ENCODE measurements around the gene CWF19L1. TPM values are rescaled to one million over a fixed set of nuclear protein-coding genes. Genes with fewer than 3 reads are reported as not detected.
"Not testable (repeated sequence)": the region's sequence is repeated elsewhere in the genome, so short reads cannot be mapped to it uniquely, and the experiment has no call there.

The CWF19L1 gene
- total RNA-seq, 5 donors from 2014 or later (not counting 1 experiment from before 2014, with no cell fraction given), result 37.2 to 43.9 (median 39.2) TPM

GRCh38 chr10:100289641-100290040 lies 22.2 kb upstream of the CWF19L1 start:
- Mint-ChIP-seq H3K4me3 (no peak overlapping the region), H3K4me1 (peaks cover 24 to 27% (median 26%) of the 10 kb centered on the region in 3 donors), H3K9me3 (no peaks in the 10 kb centered on the region), H3K36me3 (no peaks in the 10 kb centered on the region), H3K27ac (no peak overlapping the region), H3K27me3 (peaks cover 13 to 18% of the 10 kb centered on the region in 2 donors)
- peaks cover 5 to 17% of the 10 kb centered on the region in 2 experiments for H3K4me1 ChIP-seq (ENCODE audit: control insufficient read depth in 1 of 2, extremely low read depth in 1 of 2, insufficient read depth in 2 of 2, low read length in 2 of 2)
- ATAC-seq (replicated peaks in 1 of 4) (no peak), DNase-seq (no peak)
- no peak overlapping the region for H3K4me3 ChIP-seq (ENCODE audit: control insufficient read depth in 1 of 2, extremely low read depth in 1 of 2, low read length in 1 of 2)
- H3K27me3 ChIP-seq (replicated peaks in 1 of 2; ENCODE audit: control insufficient read depth in 2 of 2, extremely low read depth in 1 of 2, insufficient read depth in 2 of 2, low read length in 1 of 2), result peaks cover 2 to 17% of the 10 kb centered on the region in 2 experiments
- ChIA-PET POLR2A (no interaction called here), CTCF (no interaction called here)
- WGBS (ENCODE audit: insufficient coverage), result no CpG with 5 or more reads among the region's 2 CpGs
- H3K27ac ChIP-seq (ENCODE audit: low read length), result no peak overlapping the region
- H3K9me3 ChIP-seq, result no peaks in the 10 kb centered on the region
- no peaks in the 10 kb centered on the region for H3K36me3 ChIP-seq (ENCODE audit: control insufficient read depth in 2 of 2, extremely low read depth in 1 of 2, insufficient read depth in 1 of 2, low read length in 1 of 2)

- no peak overlapping the region for H3K27ac ChIP-seq (ENCODE audit: low read length)
- H3K36me3 ChIP-seq (ENCODE audit: control insufficient read depth in 2 of 2, extremely low read depth in 1 of 2, insufficient read depth in 1 of 2, low read length in 1 of 2), result peaks cover 0 to 8% of the 10 kb centered on the region in 2 donors
- ATAC-seq (replicated peaks in 1 of 4) (no peak), DNase-seq (no peak)
- peaks cover 5 to 17% of the 10 kb centered on the region in 2 experiments for H3K4me1 ChIP-seq (ENCODE audit: control insufficient read depth in 1 of 2, extremely low read depth in 1 of 2, insufficient read depth in 2 of 2, low read length in 2 of 2)
- no peaks in the 10 kb centered on the region for H3K36me3 Mint-ChIP-seq
- POLR2A ChIA-PET, result no interaction called here
- no peaks in the 10 kb centered on the region for H3K9me3 Mint-ChIP-seq
- no peak overlapping the region for H3K27ac Mint-ChIP-seq
- CTCF ChIA-PET, result no interaction called here
- 100% methylated on average over 1 of the region's 5 CpGs for WGBS (ENCODE audit: insufficient coverage)
- H3K4me3 Mint-ChIP-seq, result peak overlapping the region in 1 of 3 donors; percentile 100
- H3K4me3 ChIP-seq (ENCODE audit: control insufficient read depth in 1 of 2, extremely low read depth in 1 of 2, low read length in 1 of 2), result no peak overlapping the region
- H3K9me3 ChIP-seq, result no peaks in the 10 kb centered on the region
- peaks cover 2 to 3% of the 10 kb centered on the region in 2 experiments for H3K27me3 ChIP-seq (replicated peaks in 1 of 2; ENCODE audit: control insufficient read depth in 2 of 2, extremely low read depth in 1 of 2, insufficient read depth in 2 of 2, low read length in 1 of 2)
- peaks cover 3 to 6% of the 10 kb centered on the region in 2 donors for H3K27me3 Mint-ChIP-seq
- H3K4me1 Mint-ChIP-seq, result peaks cover 27 to 36% (median 29%) of the 10 kb centered on the region in 3 donors
Measured at GRCh38 chr10:100288196-100288595, 20.8 kb upstream of the CWF19L1 start.

GRCh38 chr10:100287756-100288155 lies 20.3 kb upstream of the CWF19L1 start:
- DNase-seq, result no peak
- Mint-ChIP-seq H3K27ac (peak overlapping the region; percentile 98), H3K9me3 (no peaks in the 10 kb centered on the region), H3K27me3 (peaks cover 3% of the 10 kb centered on the region in 2 donors), H3K4me1 (peaks cover 27 to 36% (median 29%) of the 10 kb centered on the region in 3 donors), H3K4me3 (peak overlapping the region; percentile 99 to 100 (median 99)), H3K36me3 (no peaks in the 10 kb centered on the region)
- ChIA-PET POLR2A (no interaction called here), CTCF (interaction anchor here in 1 of 2 donors (1.1 kb wide), 1 partner anchor 16 kb away, joined by 3 read pairs; no protein-coding TSS in a partner anchor)
- Histone ChIP-seq H3K27me3 (replicated peaks in 1 of 2; ENCODE audit: control insufficient read depth in 2 of 2, extremely low read depth in 1 of 2, insufficient read depth in 2 of 2, low read length in 1 of 2) (peaks cover 0 to under 1% of the 10 kb centered on the region in 2 experiments), H3K9me3 (no peaks in the 10 kb centered on the region), H3K27ac (ENCODE audit: low read length) (no peak overlapping the region), H3K36me3 (ENCODE audit: control insufficient read depth in 2 of 2, extremely low read depth in 1 of 2, insufficient read depth in 1 of 2, low read length in 1 of 2) (peaks cover 0 to 9% of the 10 kb centered on the region in 2 donors), H3K4me3 (ENCODE audit: control insufficient read depth in 1 of 2, extremely low read depth in 1 of 2, low read length in 1 of 2) (no peak overlapping the region), H3K4me1 (ENCODE audit: control insufficient read depth in 1 of 2, extremely low read depth in 1 of 2, insufficient read depth in 2 of 2, low read length in 2 of 2) (peaks cover 5 to 17% of the 10 kb centered on the region in 2 experiments)
- 100% methylated on average over 4 of the region's 6 CpGs for WGBS (ENCODE audit: insufficient coverage)
- ATAC-seq (replicated peaks in 1 of 4), result no peak

- DNase-seq (peak; percentile 49 to 90 (median 75)), ATAC-seq (replicated peaks in 1 of 4) (peak; percentile 90 to 93 (median 92))
- peaks cover 27 to 36% (median 29%) of the 10 kb centered on the region in 3 donors for H3K4me1 Mint-ChIP-seq
- ChIA-PET CTCF (interaction anchor here in 1 of 2 donors (1.1 kb wide), 1 partner anchor 14 kb away, joined by 3 read pairs; no protein-coding TSS in a partner anchor), POLR2A (interaction anchor here (0.5 to 0.7 kb wide), 3 partner anchors 10 to 17 kb away, joined by 3 read pairs; no protein-coding TSS in a partner anchor)
- H3K27ac Mint-ChIP-seq, result peak within 1 kb of the TSS; percentile 98
- Histone ChIP-seq H3K4me3 (ENCODE audit: control insufficient read depth in 1 of 2, extremely low read depth in 1 of 2, low read length in 1 of 2) (peak within 1 kb of the TSS; percentile 90 to 95), H3K27me3 (replicated peaks in 1 of 2; ENCODE audit: control insufficient read depth in 2 of 2, extremely low read depth in 1 of 2, insufficient read depth in 2 of 2, low read length in 1 of 2) (no peaks in the 10 kb centered on the region), H3K4me1 (ENCODE audit: control insufficient read depth in 1 of 2, extremely low read depth in 1 of 2, insufficient read depth in 2 of 2, low read length in 2 of 2) (peaks cover 5 to 17% of the 10 kb centered on the region in 2 experiments), H3K9me3 (no peaks in the 10 kb centered on the region), H3K36me3 (ENCODE audit: control insufficient read depth in 2 of 2, extremely low read depth in 1 of 2, insufficient read depth in 1 of 2, low read length in 1 of 2) (peaks cover 0 to 15% of the 10 kb centered on the region in 2 donors), H3K27ac (ENCODE audit: low read length) (peak within 1 kb of the TSS; percentile 86)
- under 1% methylated on average over 63 of the region's 63 CpGs for WGBS (ENCODE audit: insufficient coverage)
- H3K27me3 Mint-ChIP-seq, result no peaks in the 10 kb centered on the region
- peak within 1 kb of the TSS; percentile 99 to 100 (median 99) for H3K4me3 Mint-ChIP-seq
- no peaks in the 10 kb centered on the region for H3K9me3 Mint-ChIP-seq
- H3K36me3 Mint-ChIP-seq, result no peaks in the 10 kb centered on the region
Measured at GRCh38 chr10:100286051-100287033, 18.9 kb upstream of the CWF19L1 start, which contains the start of gene BLOC1S2. Gene BLOC1S2 (minus strand): TSS chr10:100286680. CDS start chr10:100286659, 21 bp downstream.

- CTCF ChIA-PET; H3K27me3 ChIP-seq (replicated peaks in 1 of 2; ENCODE audit: control insufficient read depth in 2 of 2, extremely low read depth in 1 of 2, insufficient read depth in 2 of 2, low read length in 1 of 2); DNase-seq; H3K9me3 Mint-ChIP-seq; H3K9me3 ChIP-seq; H3K36me3 Mint-ChIP-seq; ATAC-seq (replicated peaks in 1 of 4); H3K27me3 Mint-ChIP-seq; H3K27ac ChIP-seq (ENCODE audit: low read length): not testable (repeated sequence)
- peaks cover 32 to 41% (median 38%) of the 10 kb centered on the region in 3 donors for H3K4me1 Mint-ChIP-seq
- POLR2A ChIA-PET, result interaction anchor here in 1 of 2 donors (0.5 to 0.6 kb wide), 2 partner anchors 10 to 16 kb away, joined by 3 read pairs; no protein-coding TSS in a partner anchor
- H3K4me3 ChIP-seq (ENCODE audit: control insufficient read depth in 1 of 2, extremely low read depth in 1 of 2, low read length in 1 of 2), result peak overlapping the region in 1 of 2 donors; percentile 95
- peaks cover 0 to 24% of the 10 kb centered on the region in 2 donors for H3K36me3 ChIP-seq (ENCODE audit: control insufficient read depth in 2 of 2, extremely low read depth in 1 of 2, insufficient read depth in 1 of 2, low read length in 1 of 2)
- H3K27ac Mint-ChIP-seq, result peak overlapping the region; percentile 98
- H3K4me3 Mint-ChIP-seq, result peak overlapping the region; percentile 99 to 100 (median 99)
- H3K4me1 ChIP-seq (ENCODE audit: control insufficient read depth in 1 of 2, extremely low read depth in 1 of 2, insufficient read depth in 2 of 2, low read length in 2 of 2), result peaks cover 5 to 17% of the 10 kb centered on the region in 2 experiments
- 87% methylated on average over 6 of the region's 12 CpGs for WGBS (ENCODE audit: insufficient coverage)
Measured at GRCh38 chr10:100285326-100285725, 17.9 kb upstream of the CWF19L1 start.

GRCh38 chr10:100282907-100283306 lies 15.5 kb upstream of the CWF19L1 start:
- ChIA-PET POLR2A (no interaction called here), CTCF (no interaction called here)
- Mint-ChIP-seq H3K36me3 (peaks cover 20% of the 10 kb centered on the region), H3K27ac (no peak overlapping the region), H3K4me3 (no peak overlapping the region), H3K4me1 (peaks cover 32 to 41% (median 38%) of the 10 kb centered on the region in 3 donors), H3K9me3 (no peaks in the 10 kb centered on the region), H3K27me3 (no peaks in the 10 kb centered on the region)
- Histone ChIP-seq H3K4me1 (ENCODE audit: control insufficient read depth in 1 of 2, extremely low read depth in 1 of 2, insufficient read depth in 2 of 2, low read length in 2 of 2) (peaks cover 5 to 17% of the 10 kb centered on the region in 2 experiments), H3K27ac (ENCODE audit: low read length) (no peak overlapping the region), H3K4me3 (ENCODE audit: control insufficient read depth in 1 of 2, extremely low read depth in 1 of 2, low read length in 1 of 2) (no peak overlapping the region), H3K27me3 (replicated peaks in 1 of 2; ENCODE audit: control insufficient read depth in 2 of 2, extremely low read depth in 1 of 2, insufficient read depth in 2 of 2, low read length in 1 of 2) (no peaks in the 10 kb centered on the region), H3K9me3 (no peaks in the 10 kb centered on the region), H3K36me3 (ENCODE audit: control insufficient read depth in 2 of 2, extremely low read depth in 1 of 2, insufficient read depth in 1 of 2, low read length in 1 of 2) (peaks cover 0 to 39% of the 10 kb centered on the region in 2 donors)
- DNase-seq, result no peak
- 94% methylated on average over 3 of the region's 3 CpGs for WGBS (ENCODE audit: insufficient coverage)
- no peak for ATAC-seq (replicated peaks in 1 of 4)
